Stomach (tissue), 4 donors: Measurements from ENCODE around the gene DOCK11.
"Not testable (repeated sequence)": the region's sequence is repeated elsewhere in the genome, so short reads cannot be mapped to it uniquely, and the experiment has no call there.

Experiments used
- CTCF ChIP-seq, 7 experiments: fragments of 450-650 bp in 4 of 7; fragments of 200-600 bp in 3 of 7; sonication (generic) in 3 of 7; IDR thresholded peaks; one replicate each; pipeline ENCODE4 v1.5.1; 2016 to 2019; ENCODE audit warnings: antibody characterized with exemption in 7 of 7, control low read depth in 2 of 7, mild to moderate bottlenecking in 1 of 7
- POLR2A ChIP-seq, 4 donors: fragments of 450-650 bp; IDR thresholded peaks; one replicate each; pipeline ENCODE4 v1.6.1; 2016; ENCODE audit warnings: antibody characterized with exemption in 4 of 4, control low read depth in 2 of 4, mild to moderate bottlenecking in 1 of 4, moderate library complexity in 1 of 4
- POLR2AphosphoS5 ChIP-seq, 3 donors: sonication (generic); formaldehyde crosslinking; IDR thresholded peaks; one replicate each; pipeline ENCODE4 v1.6.1; 2016; ENCODE audit warnings: antibody characterized with exemption in 3 of 3

GRCh38 chrX:118715917-118716316 is 220.3 kb downstream of the DOCK11 start:
- not testable (repeated sequence) for TF ChIP-seq CTCF, POLR2AphosphoS5, POLR2A (IDR thresholded peaks at IDR 0.05)
